ENCODE measurements around the gene CA4.
"Not testable (repeated sequence)": the region's sequence is repeated elsewhere in the genome, so short reads cannot be mapped to it uniquely, and the experiment has no call there.

Gene CA4

GRCh38 chr17:60168654-60169053 lies 18.9 kb downstream of the CA4 start:
- no peak overlapping the region for H3K4me3 Mint-ChIP-seq
- H3K9me3 Mint-ChIP-seq: no peaks in the 10 kb centered on the region
- H3K36me3 Mint-ChIP-seq (ENCODE audit: low read depth): no peaks in the 10 kb centered on the region
- no peak overlapping the region for H3K27ac Mint-ChIP-seq
- peaks cover 49% of the 10 kb centered on the region for H3K4me1 Mint-ChIP-seq (ENCODE audit: low read depth)
- H3K27me3 Mint-ChIP-seq: peaks cover 1% of the 10 kb centered on the region
- intact Hi-C loops (cut with micrococcal nuclease): no loop called here

DNA sequence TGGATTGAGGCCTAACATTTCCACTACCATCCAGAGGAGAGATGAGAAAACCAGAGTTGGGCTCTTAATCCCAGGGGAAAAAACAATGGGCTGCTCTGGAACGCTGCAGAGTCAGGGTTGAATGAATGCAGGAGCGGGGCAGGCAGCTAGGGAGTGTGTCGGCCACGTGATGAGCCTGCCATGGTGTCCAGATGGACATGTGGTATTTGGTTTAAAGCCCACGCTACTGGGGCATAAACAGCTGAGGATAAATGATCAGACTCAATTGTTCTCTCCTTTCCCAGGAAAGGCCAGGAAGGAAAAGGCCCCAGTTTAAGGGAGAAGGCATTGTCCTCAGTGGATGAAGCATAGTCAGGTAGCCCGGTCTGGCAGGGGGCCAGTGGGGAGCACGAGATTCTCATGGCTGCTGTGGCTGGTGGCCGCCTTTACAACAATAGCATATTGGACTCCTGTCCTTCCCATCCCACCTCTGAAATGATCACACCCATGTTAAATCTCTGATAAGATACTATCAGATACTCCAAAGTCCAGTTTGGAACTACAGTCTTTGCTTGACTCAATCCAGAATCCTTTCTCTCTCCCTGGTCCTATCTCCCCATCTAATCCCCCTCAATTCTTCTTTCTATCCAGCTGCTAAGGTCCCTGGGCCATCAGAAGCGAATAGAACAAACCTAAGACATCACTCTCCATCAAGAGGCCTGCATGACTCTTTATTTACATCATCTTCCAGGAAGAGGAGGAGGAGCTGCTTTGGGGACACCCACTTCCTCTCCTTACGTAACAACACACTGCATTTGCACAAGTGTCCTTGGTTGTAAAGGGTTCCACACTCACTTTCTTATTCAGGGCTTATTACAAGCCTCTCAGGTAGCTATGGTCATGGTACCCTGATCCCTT lies 20.4 kb downstream of the CA4 start:
- Mint-ChIP-seq H3K27me3 (peaks cover under 1% of the 10 kb centered on the region), H3K4me3 (no peak overlapping the region), H3K27ac (no peak overlapping the region), H3K36me3 (ENCODE audit: low read depth) (peaks cover 3% of the 10 kb centered on the region), H3K9me3 (no peaks in the 10 kb centered on the region), H3K4me1 (ENCODE audit: low read depth) (peaks cover 42% of the 10 kb centered on the region)
- intact Hi-C loops (cut with micrococcal nuclease): no loop called here

DNA sequence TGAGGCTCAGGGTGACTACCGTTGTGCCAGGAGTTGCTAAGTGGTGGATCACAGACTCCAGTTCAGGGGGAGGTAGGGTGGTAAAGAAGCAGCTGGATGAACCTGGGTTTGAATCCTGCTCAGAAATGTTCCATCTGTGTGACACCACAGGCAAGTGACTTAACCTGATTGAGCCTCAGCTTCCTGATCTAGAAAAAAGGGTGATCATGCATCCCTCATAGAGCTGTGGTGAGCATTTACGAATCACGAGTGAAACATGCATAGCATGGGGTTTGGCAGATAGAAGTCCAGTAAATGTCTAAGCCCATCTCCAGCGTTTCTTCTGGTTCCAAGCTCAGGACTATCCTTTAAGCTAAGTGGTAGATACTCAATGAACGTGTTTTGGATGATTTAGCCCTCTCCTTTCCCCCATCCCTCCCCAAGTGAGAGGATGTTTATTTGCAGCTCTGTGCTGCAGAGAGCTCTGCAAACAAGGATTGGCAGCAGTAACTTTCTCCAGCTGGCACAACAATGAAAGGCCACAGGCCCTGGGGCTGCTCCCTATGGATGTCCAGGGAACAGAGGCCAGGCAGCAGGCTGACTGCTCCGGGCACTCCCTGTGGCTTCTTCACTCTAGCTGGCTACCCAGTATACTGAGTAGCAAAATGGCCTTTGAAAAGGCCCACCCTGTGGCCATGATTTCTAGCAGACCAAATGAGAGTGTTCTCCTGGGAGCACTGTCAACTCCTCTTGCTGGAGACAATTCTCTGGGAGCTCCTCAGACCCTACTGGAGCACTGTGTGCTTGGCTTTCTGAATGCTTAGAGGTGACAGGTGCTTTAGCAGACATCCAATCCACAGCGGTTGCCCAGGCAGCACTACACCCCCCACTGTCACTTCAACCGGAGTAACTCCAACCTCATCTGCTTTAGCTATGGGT lies 21.3 kb downstream of the CA4 start:
- Mint-ChIP-seq H3K36me3 (ENCODE audit: low read depth) (peaks cover 12% of the 10 kb centered on the region), H3K4me1 (ENCODE audit: low read depth) (peaks cover 40% of the 10 kb centered on the region), H3K27me3 (no peaks in the 10 kb centered on the region), H3K27ac (no peak overlapping the region), H3K4me3 (no peak overlapping the region), H3K9me3 (no peaks in the 10 kb centered on the region)
- intact Hi-C loops (cut with micrococcal nuclease): no loop called here

DNA sequence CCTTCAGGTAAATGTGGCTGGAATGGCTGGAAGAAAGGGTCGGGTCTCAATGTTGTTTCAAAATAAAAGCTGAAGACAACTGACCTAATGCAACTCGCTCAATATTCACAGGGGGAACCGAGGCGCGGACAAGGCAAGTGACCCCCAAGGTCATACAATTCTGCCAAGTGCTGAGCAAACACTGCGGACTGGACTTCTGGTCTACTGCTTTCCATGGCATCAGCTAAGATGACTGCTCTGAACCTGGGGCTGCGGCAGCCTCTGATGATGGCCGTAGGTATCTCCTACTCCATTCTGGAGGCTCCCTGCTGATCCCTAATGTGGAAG lies 21.9 kb downstream of the CA4 start:
- H3K36me3 Mint-ChIP-seq (ENCODE audit: low read depth): peaks cover 18% of the 10 kb centered on the region
- H3K27me3 Mint-ChIP-seq: no peaks in the 10 kb centered on the region
- no peaks in the 10 kb centered on the region for H3K9me3 Mint-ChIP-seq
- H3K27ac Mint-ChIP-seq: no peak overlapping the region
- H3K4me1 Mint-ChIP-seq (ENCODE audit: low read depth): peaks cover 34% of the 10 kb centered on the region
- intact Hi-C loops (cut with micrococcal nuclease): no loop called here
- no peak overlapping the region for H3K4me3 Mint-ChIP-seq

DNA sequence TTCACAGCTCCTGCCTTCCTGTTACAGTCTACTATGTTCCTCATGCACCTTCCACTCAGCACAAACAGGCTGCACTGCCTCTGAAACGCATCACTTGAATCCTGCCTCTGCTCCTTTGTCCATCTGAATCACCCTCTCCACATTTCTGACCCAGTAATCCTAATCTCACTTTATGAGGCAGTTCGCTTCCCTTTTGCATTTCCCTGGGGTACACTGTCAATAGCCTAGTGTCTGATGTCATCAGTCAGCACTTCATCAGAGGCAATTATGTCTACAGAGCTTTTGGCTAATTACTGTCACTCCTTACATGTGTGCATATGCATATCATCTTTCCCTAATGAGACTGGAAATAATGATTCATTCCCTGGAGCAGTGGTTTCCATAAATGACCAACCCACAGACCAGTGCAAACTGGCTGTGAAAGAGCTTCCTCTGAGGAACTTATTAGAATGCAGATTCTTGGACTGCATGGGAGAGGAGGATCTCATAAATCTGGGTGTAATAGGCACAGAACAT lies 23.6 kb downstream of the CA4 start:
- H3K27me3 Mint-ChIP-seq: no peaks in the 10 kb centered on the region
- H3K36me3 Mint-ChIP-seq (ENCODE audit: low read depth): peaks cover 25% of the 10 kb centered on the region
- no peak overlapping the region for H3K4me3 Mint-ChIP-seq
- intact Hi-C loops (cut with micrococcal nuclease): no loop called here
- peaks cover 20% of the 10 kb centered on the region for H3K4me1 Mint-ChIP-seq (ENCODE audit: low read depth)
- no peak overlapping the region for H3K27ac Mint-ChIP-seq
- H3K9me3 Mint-ChIP-seq: no peaks in the 10 kb centered on the region

GRCh38 chr17:60174035-60174434 lies 24.3 kb downstream of the CA4 start:
- H3K4me1 Mint-ChIP-seq (ENCODE audit: low read depth): peaks cover 20% of the 10 kb centered on the region
- no peak overlapping the region for H3K27ac Mint-ChIP-seq
- H3K9me3 Mint-ChIP-seq: no peaks in the 10 kb centered on the region
- no peaks in the 10 kb centered on the region for H3K27me3 Mint-ChIP-seq
- no peak overlapping the region for H3K4me3 Mint-ChIP-seq
- intact Hi-C loops (cut with micrococcal nuclease): no loop called here
- H3K36me3 Mint-ChIP-seq (ENCODE audit: low read depth): peaks cover 32% of the 10 kb centered on the region

GRCh38 chr17:60174767-60175166 lies 25.0 kb downstream of the CA4 start:
- H3K4me3 Mint-ChIP-seq; H3K9me3 Mint-ChIP-seq; intact Hi-C loops (cut with micrococcal nuclease); H3K27me3 Mint-ChIP-seq; H3K27ac Mint-ChIP-seq: not testable (repeated sequence)
- Mint-ChIP-seq H3K4me1 (ENCODE audit: low read depth) (peaks cover 20% of the 10 kb centered on the region), H3K36me3 (ENCODE audit: low read depth) (peaks cover 39% of the 10 kb centered on the region)

DNA sequence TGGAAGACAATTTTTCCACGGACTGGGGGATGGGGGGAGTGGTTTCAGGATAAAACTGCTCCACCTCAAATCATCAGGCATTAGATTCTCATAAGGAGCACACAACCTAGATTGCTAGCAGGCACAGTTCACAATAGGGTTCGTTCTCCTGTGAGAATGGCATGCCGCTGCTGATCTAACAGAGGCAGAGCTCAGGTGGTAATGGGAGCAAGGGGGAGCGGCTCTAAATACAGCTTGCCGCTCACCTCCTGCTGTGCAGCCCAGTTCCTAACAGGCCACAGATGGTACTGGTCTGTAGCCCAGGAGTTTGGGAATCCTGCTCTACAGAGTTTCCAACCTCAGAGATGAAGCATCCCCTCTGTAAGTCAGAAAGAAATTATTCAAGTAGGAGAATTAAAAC lies 27.0 kb downstream of the CA4 start:
- intact Hi-C loops (cut with micrococcal nuclease); H3K4me3 Mint-ChIP-seq; H3K27me3 Mint-ChIP-seq; H3K4me1 Mint-ChIP-seq (ENCODE audit: low read depth); H3K9me3 Mint-ChIP-seq; H3K27ac Mint-ChIP-seq: not testable (repeated sequence)
- H3K36me3 Mint-ChIP-seq (ENCODE audit: low read depth): peaks cover 59% of the 10 kb centered on the region

GRCh38 chr17:60178180-60178579 lies 28.4 kb downstream of the CA4 start:
- H3K9me3 Mint-ChIP-seq; H3K27ac Mint-ChIP-seq; H3K4me1 Mint-ChIP-seq (ENCODE audit: low read depth); H3K27me3 Mint-ChIP-seq; H3K4me3 Mint-ChIP-seq; intact Hi-C loops (cut with micrococcal nuclease): not testable (repeated sequence)
- peaks cover 73% of the 10 kb centered on the region for H3K36me3 Mint-ChIP-seq (ENCODE audit: low read depth)

DNA sequence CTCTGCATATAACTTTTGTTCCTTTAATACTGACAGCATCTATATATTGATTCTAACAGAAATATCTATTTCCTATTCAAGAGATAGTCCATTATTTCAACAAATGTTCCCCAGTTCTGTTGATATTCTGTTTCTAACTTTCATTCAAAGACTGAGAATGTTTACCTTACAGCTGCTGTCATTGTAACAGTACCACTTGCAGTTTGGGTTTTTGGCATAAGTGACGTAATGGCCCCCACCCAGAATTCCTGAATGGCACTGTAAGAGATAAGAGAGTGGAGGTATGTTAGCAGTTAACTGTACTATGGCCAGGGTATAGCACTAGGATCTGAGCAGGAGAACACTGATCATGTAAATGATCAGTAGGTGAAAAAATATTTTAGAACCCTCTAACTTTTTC lies 30.6 kb downstream of the CA4 start:
- H3K4me3 Mint-ChIP-seq; H3K4me1 Mint-ChIP-seq (ENCODE audit: low read depth); H3K9me3 Mint-ChIP-seq; intact Hi-C loops (cut with micrococcal nuclease); H3K27ac Mint-ChIP-seq; H3K27me3 Mint-ChIP-seq: not testable (repeated sequence)
- peaks cover 91% of the 10 kb centered on the region for H3K36me3 Mint-ChIP-seq (ENCODE audit: low read depth)

DNA sequence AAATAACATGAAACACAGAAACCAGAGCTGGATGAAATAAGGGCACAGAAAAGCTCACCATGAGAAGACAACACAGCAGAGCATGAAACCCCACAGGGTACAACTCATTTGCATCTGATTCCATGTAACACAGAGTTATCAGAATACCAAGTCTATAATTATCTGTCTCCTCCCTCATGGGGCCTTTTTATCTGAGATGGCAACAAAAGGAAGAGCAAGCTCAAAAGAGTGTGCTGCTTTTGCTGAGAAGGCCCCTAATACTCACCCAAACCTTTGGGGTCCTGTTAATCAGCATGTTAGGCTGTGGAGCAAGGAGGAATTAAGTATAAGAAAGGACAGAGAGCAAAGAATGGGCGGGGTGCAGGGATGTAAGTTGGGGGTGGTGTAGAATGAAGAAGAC lies 36.6 kb downstream of the CA4 start:
- peak overlapping the region; percentile 39 for H3K27ac Mint-ChIP-seq
- peaks cover 24% of the 10 kb centered on the region for H3K4me1 Mint-ChIP-seq (ENCODE audit: low read depth)

GRCh38 chr17:60186846-60187745 lies 37.3 kb downstream of the CA4 start:
- H3K4me1 Mint-ChIP-seq (ENCODE audit: low read depth): peaks cover 24% of the 10 kb centered on the region
- intact Hi-C loops (cut with micrococcal nuclease); H3K9me3 Mint-ChIP-seq; H3K27me3 Mint-ChIP-seq; H3K4me3 Mint-ChIP-seq: not testable (repeated sequence)
- peaks cover 84% of the 10 kb centered on the region for H3K36me3 Mint-ChIP-seq (ENCODE audit: low read depth)
- H3K27ac Mint-ChIP-seq: peak overlapping the region; percentile 39

More for the DNA sequence above, 36.6 kb downstream of the CA4 start:
- H3K27me3 Mint-ChIP-seq; H3K4me3 Mint-ChIP-seq; intact Hi-C loops (cut with micrococcal nuclease); H3K9me3 Mint-ChIP-seq: not testable (repeated sequence)
- peaks cover 84% of the 10 kb centered on the region for H3K36me3 Mint-ChIP-seq (ENCODE audit: low read depth)

- Mint-ChIP-seq H3K4me3 (no peak overlapping the region), H3K36me3 (ENCODE audit: low read depth) (peaks cover 84% of the 10 kb centered on the region), H3K9me3 (no peaks in the 10 kb centered on the region), H3K27me3 (no peaks in the 10 kb centered on the region), H3K4me1 (ENCODE audit: low read depth) (peaks cover 24% of the 10 kb centered on the region), H3K27ac (no peak overlapping the region)
- intact Hi-C loops (cut with micrococcal nuclease): no loop called here
Observed at GRCh38 chr17:60188759-60189158, 39.0 kb downstream of the CA4 start.

Data from dendritic cell treated with granulocyte-macrophage colony-stimulating factor and Interleukin-4, amounts not matched to agents 40 ng/mL and 50 ng/mL, for 4 days (primary cell).